GM10266 (cell line): ENCODE data around the gene CHRM4.

ENCODE experiments used
- DNase-seq: peaks from one replicate; pipeline ENCODE4 v3.0.0; 2012; ENCODE audit errors: extremely low spot score
- CTCF ChIP-seq: IDR thresholded peaks from 2 replicates; pipeline ENCODE4 v1.5.1; 2012; ENCODE audit warnings: mild to moderate bottlenecking, low read depth; ENCODE audit not compliant: control insufficient read depth, insufficient read depth; ENCODE audit errors: missing control alignments

The CHRM4 gene

GRCh38 chr11:46391578-46392420 lies at the start of gene CHRM4:
CHRM4 (minus strand) TSS chr11:46391776; CDS start chr11:46386557, 5,219 bp downstream.
- TF ChIP-seq CTCF = peak; percentile 57
- peak; percentile 91 for DNase-seq

GRCh38 chr11:46438211-46438610 lies 46.6 kb upstream of the CHRM4 start:
- no peak for TF ChIP-seq CTCF
- no peak for DNase-seq

- DNase-seq = no peak
- no peak for TF ChIP-seq CTCF
These were observed 45.6 kb upstream of the CHRM4 start for GRCh38 chr11:46437122-46437689.

- DNase-seq = no peak
- TF ChIP-seq CTCF = no peak
These were observed 44.5 kb upstream of the CHRM4 start for GRCh38 chr11:46436113-46436512.

- no peak for DNase-seq
- no peak for TF ChIP-seq CTCF
These were observed 44.1 kb upstream of the CHRM4 start for GRCh38 chr11:46435679-46436078.

- DNase-seq = no peak
- no peak for TF ChIP-seq CTCF
These were observed 39.6 kb upstream of the CHRM4 start for GRCh38 chr11:46431211-46431610.

- TF ChIP-seq CTCF = no peak
- no peak for DNase-seq
These were observed 38.1 kb upstream of the CHRM4 start for GRCh38 chr11:46429717-46430116.
